Measurements from ENCODE around the gene P4HA1. TPM values are rescaled to one million over a fixed set of nuclear protein-coding genes. Genes with fewer than 3 reads are reported as not detected.

The P4HA1 gene
- total and polyA plus RNA-seq, 11 donors, result 18.0 to 71.7 (median 51.0) TPM

DNA sequence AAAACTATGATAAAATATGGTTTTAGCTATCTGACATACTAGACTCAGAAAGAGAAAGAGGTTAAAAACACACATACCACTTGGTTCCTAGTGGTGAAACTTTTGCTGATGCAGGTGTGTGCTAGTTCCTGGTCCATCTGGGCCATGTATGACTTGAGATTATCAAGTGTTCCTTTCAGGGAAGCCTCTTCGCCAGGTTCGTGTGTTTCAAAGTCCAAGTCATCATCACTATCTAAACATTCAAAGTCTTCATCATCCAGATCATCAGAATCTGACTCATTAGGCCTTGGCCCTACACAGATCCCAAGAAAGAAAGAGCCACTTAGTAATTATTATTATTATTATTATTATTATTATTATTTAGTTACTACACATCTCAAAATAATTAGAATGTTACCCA, 40.0 kb upstream of the P4HA1 start:
- TF ChIP-seq, protein P1, sequence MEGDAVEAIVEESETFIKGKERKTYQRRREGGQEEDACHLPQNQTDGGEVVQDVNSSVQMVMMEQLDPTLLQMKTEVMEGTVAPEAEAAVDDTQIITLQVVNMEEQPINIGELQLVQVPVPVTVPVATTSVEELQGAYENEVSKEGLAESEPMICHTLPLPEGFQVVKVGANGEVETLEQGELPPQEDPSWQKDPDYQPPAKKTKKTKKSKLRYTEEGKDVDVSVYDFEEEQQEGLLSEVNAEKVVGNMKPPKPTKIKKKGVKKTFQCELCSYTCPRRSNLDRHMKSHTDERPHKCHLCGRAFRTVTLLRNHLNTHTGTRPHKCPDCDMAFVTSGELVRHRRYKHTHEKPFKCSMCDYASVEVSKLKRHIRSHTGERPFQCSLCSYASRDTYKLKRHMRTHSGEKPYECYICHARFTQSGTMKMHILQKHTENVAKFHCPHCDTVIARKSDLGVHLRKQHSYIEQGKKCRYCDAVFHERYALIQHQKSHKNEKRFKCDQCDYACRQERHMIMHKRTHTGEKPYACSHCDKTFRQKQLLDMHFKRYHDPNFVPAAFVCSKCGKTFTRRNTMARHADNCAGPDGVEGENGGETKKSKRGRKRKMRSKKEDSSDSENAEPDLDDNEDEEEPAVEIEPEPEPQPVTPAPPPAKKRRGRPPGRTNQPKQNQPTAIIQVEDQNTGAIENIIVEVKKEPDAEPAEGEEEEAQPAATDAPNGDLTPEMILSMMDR (IDR thresholded peaks at IDR 0.05), result no peak
- no peak for TF ChIP-seq POLR2A (IDR thresholded peaks at IDR 0.05)
- Histone ChIP-seq H3K27ac (no peak overlapping the region), H3K36me3 (peaks cover 0 to 100% (median 99%) of the 10 kb centered on the region in 9 donors), H3K27me3 (no peaks in the 10 kb centered on the region), H3K4me3 (no peak overlapping the region), H3K4me1 (no peaks in the 10 kb centered on the region), H3K9me3 (no peaks in the 10 kb centered on the region)
- DNase-seq, result no peak
- ATAC-seq, result no peak
- intact Hi-C loops (cut with DNase I), result no loop called here
- 88 to 97% (median 91%) methylated on average over 2 of the region's 2 CpGs for WGBS, 4 donors

DNA sequence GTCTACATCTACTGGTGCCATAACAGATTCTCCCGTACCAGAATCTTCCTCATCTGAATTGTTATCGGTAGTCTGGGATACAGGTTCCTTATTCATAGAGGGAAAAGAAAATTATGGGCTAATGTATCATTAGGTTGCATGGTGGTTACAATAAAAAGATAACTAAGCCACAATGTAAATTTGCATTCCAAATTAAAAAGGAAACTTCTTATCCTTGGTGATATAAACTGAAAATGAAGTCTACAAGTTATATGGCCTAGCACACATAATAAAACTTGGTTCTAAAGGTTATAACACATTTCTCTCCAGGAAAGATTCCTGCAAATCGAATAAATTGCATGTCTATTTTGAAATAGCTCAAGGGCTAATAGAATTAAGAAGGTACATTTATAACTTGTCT, 38.1 kb upstream of the P4HA1 start:
- intact Hi-C loops (cut with DNase I), result loop anchor here in 1 of 10 donors (5.0 kb wide), 1 partner anchor 82 kb away; no protein-coding TSS in a partner anchor

DNA sequence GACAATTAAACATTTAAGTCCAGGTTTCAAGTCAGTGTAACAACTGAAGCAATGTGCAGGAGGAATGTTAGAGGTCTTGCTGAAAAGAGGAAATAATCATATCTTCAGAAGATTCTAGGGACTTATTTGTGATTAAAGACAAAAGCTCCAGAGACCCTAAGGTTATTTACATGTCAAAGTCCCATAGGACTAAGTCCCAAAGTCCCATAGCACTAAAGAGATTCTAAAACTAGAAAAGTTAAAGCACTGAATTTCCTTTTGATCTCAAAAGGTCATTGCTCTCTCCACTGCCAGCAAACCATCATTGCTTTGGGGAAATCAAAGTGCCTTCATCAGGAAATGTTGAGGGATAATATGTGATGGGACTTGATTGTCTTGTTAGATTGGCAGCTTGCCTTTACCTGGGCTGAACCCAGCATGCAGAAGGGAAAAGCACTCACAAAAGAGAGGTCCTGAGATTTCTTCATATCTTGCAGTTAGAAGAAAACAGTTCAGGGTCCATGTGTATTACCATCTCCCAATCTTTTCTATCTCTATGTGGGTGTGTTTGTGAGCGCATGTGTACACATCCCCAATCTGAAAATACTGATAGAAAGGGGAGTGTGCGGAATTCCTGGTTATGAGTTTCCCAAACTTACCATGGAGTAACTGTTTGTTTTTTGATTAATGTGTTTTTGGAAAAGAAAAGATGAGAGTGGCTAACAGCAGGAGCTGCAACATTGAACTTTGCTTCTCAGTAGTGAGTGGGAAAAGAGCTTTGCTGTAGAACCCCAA, 35.4 kb upstream of the P4HA1 start:
- Histone ChIP-seq H3K36me3 (peaks cover 0 to 100% (median 94%) of the 10 kb centered on the region in 9 donors), H3K27ac (no peak overlapping the region), H3K27me3 (no peaks in the 10 kb centered on the region), H3K9me3 (no peaks in the 10 kb centered on the region), H3K4me3 (no peak overlapping the region), H3K4me1 (no peaks in the 10 kb centered on the region)
- TF ChIP-seq, protein P1 (IDR thresholded peaks at IDR 0.05), result no peak
- no peak for TF ChIP-seq POLR2A (IDR thresholded peaks at IDR 0.05)
- intact Hi-C loops (cut with DNase I), result loop anchor here in 1 of 10 donors (5.0 kb wide), 1 partner anchor 80 kb away; no protein-coding TSS in a partner anchor
- 91 to 95% (median 93%) methylated on average over 2 of the region's 2 CpGs for WGBS, 4 donors
- ATAC-seq, result no peak
- no peak for DNase-seq

More for the DNA sequence above, 38.1 kb upstream of the P4HA1 start:
- H3K27me3 ChIP-seq, result no peaks in the 10 kb centered on the region
- H3K36me3 ChIP-seq, result peaks cover 0 to 100% (median 96%) of the 10 kb centered on the region in 9 donors
- no peak for DNase-seq
- TF ChIP-seq POLR2A (IDR thresholded peaks at IDR 0.05), result no peak
- TF ChIP-seq, protein P1 (IDR thresholded peaks at IDR 0.05), result no peak
- WGBS, 4 donors, result 89 to 97% (median 96%) methylated on average over 3 of the region's 3 CpGs
- no peaks in the 10 kb centered on the region for H3K9me3 ChIP-seq
- H3K4me1 ChIP-seq, result no peaks in the 10 kb centered on the region
- no peak for ATAC-seq
- H3K27ac ChIP-seq, result no peak overlapping the region
- no peak overlapping the region for H3K4me3 ChIP-seq

DNA sequence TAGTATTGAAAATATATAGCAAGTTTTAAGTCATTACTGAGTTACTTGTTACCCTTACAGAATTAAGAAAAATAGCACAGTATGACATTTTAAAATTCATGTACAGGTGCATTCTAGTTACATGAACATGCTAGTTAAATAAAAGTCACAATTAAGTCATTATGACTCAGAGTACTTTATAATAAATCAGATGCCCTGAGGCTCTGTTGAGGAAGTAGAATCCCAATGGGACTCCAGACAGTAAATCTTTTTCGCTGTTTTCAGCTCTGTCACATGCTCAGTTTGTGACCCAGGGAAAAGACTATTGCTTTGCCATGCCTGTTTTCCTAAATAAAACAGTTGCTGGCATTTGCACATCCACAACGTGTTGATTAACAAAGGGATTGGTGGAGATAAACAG, 34.6 kb upstream of the P4HA1 start:
- ATAC-seq (no peak), DNase-seq (no peak)
- TF ChIP-seq POLR2A (IDR thresholded peaks at IDR 0.05), result no peak
- TF ChIP-seq, protein P1 (IDR thresholded peaks at IDR 0.05), result no peak
- no peak overlapping the region for H3K4me3 ChIP-seq
- peaks cover 0 to 100% (median 94%) of the 10 kb centered on the region in 9 donors for H3K36me3 ChIP-seq
- no peaks in the 10 kb centered on the region for H3K27me3 ChIP-seq
- no peak overlapping the region for H3K27ac ChIP-seq
- 36 to 64% (median 50%) methylated on average over 2 of the region's 2 CpGs for WGBS, 4 donors
- no peaks in the 10 kb centered on the region for H3K4me1 ChIP-seq
- intact Hi-C loops (cut with DNase I), result loop anchor here in 1 of 10 donors (5.0 kb wide), 1 partner anchor 79 kb away; no protein-coding TSS in a partner anchor
- H3K9me3 ChIP-seq, result no peaks in the 10 kb centered on the region
